Suprapubic skin (tissue), 4 donors: ENCODE data around the gene TEX261. TPM values are rescaled to one million over a fixed set of nuclear protein-coding genes. Genes with fewer than 3 reads are reported as not detected.

ENCODE experiments used
- DNase-seq, 2 donors: peaks; one replicate each; pipeline ENCODE4 v3.0.0-alpha.2; 2019; ENCODE audit warnings: low spot score in 2 of 2
- H3K27ac ChIP-seq: fragments of 200-600 bp; sonication (generic); one replicate; pipeline ENCODE4 v1.5.1; 2019
- H3K27me3 ChIP-seq: fragments of 200-600 bp; sonication (generic); one replicate; pipeline ENCODE4 v1.5.1; 2019
- H3K36me3 ChIP-seq: fragments of 200-600 bp; sonication (generic); one replicate; pipeline ENCODE4 v1.5.1; 2019
- H3K4me1 ChIP-seq: fragments of 200-600 bp; sonication (generic); one replicate; pipeline ENCODE4 v1.5.1; 2019
- H3K4me3 ChIP-seq: fragments of 200-600 bp; sonication (generic); one replicate; pipeline ENCODE4 v1.5.1; 2019; ENCODE audit warnings: mild to moderate bottlenecking
- H3K9me3 ChIP-seq: fragments of 200-600 bp; sonication (generic); one replicate; pipeline ENCODE4 v1.5.1; 2019
- CTCF ChIP-seq, 2 donors: fragments of 200-600 bp in 1 of 2; fragments of 450-650 bp in 1 of 2; sonication (generic) in 1 of 2; IDR thresholded peaks; one replicate each; pipeline ENCODE4 v1.5.1; 2016 to 2019; ENCODE audit warnings: antibody characterized with exemption in 2 of 2, mild to moderate bottlenecking in 1 of 2, moderate library complexity in 1 of 2
- EP300 ChIP-seq: sonication (generic); formaldehyde crosslinking; IDR thresholded peaks from one replicate; pipeline ENCODE4 v1.6.1; 2017; ENCODE audit warnings: antibody characterized with exemption
- POLR2A ChIP-seq, 2 donors: fragments of 450-650 bp; IDR thresholded peaks; one replicate each; pipeline ENCODE4 v1.6.1; 2017; ENCODE audit warnings: antibody characterized with exemption in 2 of 2, mild to moderate bottlenecking in 2 of 2, moderate library complexity in 2 of 2
- POLR2AphosphoS5 ChIP-seq, 3 donors: sonication (generic); formaldehyde crosslinking; IDR thresholded peaks; one replicate each; pipeline ENCODE4 v1.6.1; 2017; ENCODE audit warnings: antibody characterized with exemption in 3 of 3
- WGBS: methylation state at CpG from one replicate; pipeline ENCODE4 v1.1.5; 2018; 5-methylcytosine and 5-hydroxymethylcytosine counted together
- total RNA-seq, 4 donors: library from RNA; depleted of rRNA; stranded (reverse); fragments of >200 nt; gene quantifications; one replicate each; pipeline ENCODE4 v1.1.0, GENCODE V29; 2016

Gene TEX261
- total RNA-seq, 4 donors from 2014 or later, result 19.7 to 31.0 (median 26.8) TPM

GRCh38 chr2:70985283-70985688 lies 9.4 kb downstream of the TEX261 start:
- peaks cover 61% of the 10 kb centered on the region for H3K36me3 ChIP-seq
- no peak overlapping the region for H3K4me3 ChIP-seq
- no peaks in the 10 kb centered on the region for H3K9me3 ChIP-seq
- peak; percentile 43 to 47 for DNase-seq
- H3K27me3 ChIP-seq, result no peaks in the 10 kb centered on the region
- peaks cover 23% of the 10 kb centered on the region for H3K4me1 ChIP-seq
- WGBS, result 82% methylated on average over 5 of the region's 5 CpGs
- H3K27ac ChIP-seq, result no peak overlapping the region
- TF ChIP-seq POLR2AphosphoS5 (IDR thresholded peaks at IDR 0.05), result no peak
- TF ChIP-seq EP300, result no peak
- no peak for TF ChIP-seq CTCF (IDR thresholded peaks at IDR 0.05)
- TF ChIP-seq POLR2A (IDR thresholded peaks at IDR 0.05), result no peak

- Histone ChIP-seq H3K36me3 (peaks cover 55% of the 10 kb centered on the region), H3K27me3 (no peaks in the 10 kb centered on the region), H3K4me1 (peaks cover 23% of the 10 kb centered on the region), H3K4me3 (no peak overlapping the region), H3K27ac (no peak overlapping the region), H3K9me3 (no peaks in the 10 kb centered on the region)
- no peak for TF ChIP-seq POLR2A (IDR thresholded peaks at IDR 0.05)
- peak; percentile 54 to 81 for TF ChIP-seq CTCF (IDR thresholded peaks at IDR 0.05)
- DNase-seq, result peak; percentile 70 to 79
- 51% methylated on average over 8 of the region's 32 CpGs for WGBS
Observed at GRCh38 chr2:70984576-70985282, 9.9 kb downstream of the TEX261 start.

GRCh38 chr2:70984228-70984575 lies 10.5 kb downstream of the TEX261 start:
- no peaks in the 10 kb centered on the region for H3K9me3 ChIP-seq
- no peak overlapping the region for H3K27ac ChIP-seq
- no peaks in the 10 kb centered on the region for H3K27me3 ChIP-seq
- peak in 1 of 2 donors; percentile 23 for DNase-seq
- H3K36me3 ChIP-seq, result peaks cover 50% of the 10 kb centered on the region
- peaks cover 23% of the 10 kb centered on the region for H3K4me1 ChIP-seq
- H3K4me3 ChIP-seq, result no peak overlapping the region
- WGBS, result 72% methylated on average over 3 of the region's 3 CpGs
- TF ChIP-seq POLR2AphosphoS5 (IDR thresholded peaks at IDR 0.05) (no peak), EP300 (no peak), POLR2A (IDR thresholded peaks at IDR 0.05) (no peak), CTCF (IDR thresholded peaks at IDR 0.05) (no peak)

GRCh38 chr2:70983506-70984227 lies 11.0 kb downstream of the TEX261 start:
- peak in 1 of 2 donors; percentile 38 for DNase-seq
- peaks cover 45% of the 10 kb centered on the region for H3K36me3 ChIP-seq
- no peak overlapping the region for H3K27ac ChIP-seq
- H3K4me3 ChIP-seq, result no peak overlapping the region
- H3K9me3 ChIP-seq, result no peaks in the 10 kb centered on the region
- H3K4me1 ChIP-seq, result peaks cover 27% of the 10 kb centered on the region
- WGBS, result 84% methylated on average over 8 of the region's 8 CpGs
- H3K27me3 ChIP-seq, result no peaks in the 10 kb centered on the region
- no peak for TF ChIP-seq EP300
- no peak for TF ChIP-seq POLR2A (IDR thresholded peaks at IDR 0.05)
- TF ChIP-seq CTCF (IDR thresholded peaks at IDR 0.05), result no peak
- TF ChIP-seq POLR2AphosphoS5 (IDR thresholded peaks at IDR 0.05), result no peak

GRCh38 chr2:70982971-70983370 lies 11.7 kb downstream of the TEX261 start:
- no peaks in the 10 kb centered on the region for H3K27me3 ChIP-seq
- no peak overlapping the region for H3K4me3 ChIP-seq
- DNase-seq, result peak in 1 of 2 donors; percentile 28
- peaks cover 38% of the 10 kb centered on the region for H3K36me3 ChIP-seq
- H3K27ac ChIP-seq, result no peak overlapping the region
- TF ChIP-seq POLR2AphosphoS5 (IDR thresholded peaks at IDR 0.05) (no peak), POLR2A (IDR thresholded peaks at IDR 0.05) (no peak), CTCF (IDR thresholded peaks at IDR 0.05) (no peak), EP300 (no peak)
- WGBS, result 92% methylated on average over 3 of the region's 3 CpGs
- H3K4me1 ChIP-seq, result peaks cover 27% of the 10 kb centered on the region
- H3K9me3 ChIP-seq, result no peaks in the 10 kb centered on the region
